ENCODE measurements around the gene GALNT18. TPM values are rescaled to one million over a fixed set of nuclear protein-coding genes. Genes with fewer than 3 reads are reported as not detected.

GALNT18 gene
- total RNA-seq, 1 donor from 2014 or later, result 11.7 TPM

GRCh38 chr11:11236498-11237059, 385.2 kb downstream of the GALNT18 start:
- no peak for DNase-seq (ENCODE audit: extremely low spot score, unreplicated experiment)
- peaks cover 14% of the 10 kb centered on the region for H3K27me3 Mint-ChIP-seq
- H3K27ac Mint-ChIP-seq, result no peak overlapping the region
- TF ChIP-seq CTCF (conservative IDR thresholded peaks at IDR 0.05), result no peak
- no peak overlapping the region for H3K4me3 Mint-ChIP-seq
- H3K36me3 Mint-ChIP-seq, result no peaks in the 10 kb centered on the region
- no peaks in the 10 kb centered on the region for H3K9me3 Mint-ChIP-seq
- H3K4me1 Mint-ChIP-seq (ENCODE audit: unreplicated experiment), result peaks cover 11% of the 10 kb centered on the region

- no peaks in the 10 kb centered on the region for H3K9me3 Mint-ChIP-seq
- DNase-seq (ENCODE audit: extremely low spot score, unreplicated experiment), result no peak
Measured at GRCh38 chr11:11231763-11232162, 390.0 kb downstream of the GALNT18 start.

GRCh38 chr11:11230802-11231562, 390.8 kb downstream of the GALNT18 start:
- peaks cover 2% of the 10 kb centered on the region for H3K4me1 Mint-ChIP-seq (ENCODE audit: unreplicated experiment)
- peaks cover 22% of the 10 kb centered on the region for H3K27me3 Mint-ChIP-seq
- no peaks in the 10 kb centered on the region for H3K9me3 Mint-ChIP-seq
- no peak overlapping the region for H3K27ac Mint-ChIP-seq
- no peak for DNase-seq (ENCODE audit: extremely low spot score, unreplicated experiment)
- TF ChIP-seq CTCF (conservative IDR thresholded peaks at IDR 0.05), result peak; percentile 60
- no peak overlapping the region for H3K4me3 Mint-ChIP-seq
- no peaks in the 10 kb centered on the region for H3K36me3 Mint-ChIP-seq

More at GRCh38 chr11:11231763-11232162, 390.0 kb downstream of the GALNT18 start:
- TF ChIP-seq CTCF (conservative IDR thresholded peaks at IDR 0.05), result no peak
- Mint-ChIP-seq H3K27ac (no peak overlapping the region), H3K36me3 (no peaks in the 10 kb centered on the region), H3K4me3 (no peak overlapping the region), H3K27me3 (peaks cover 22% of the 10 kb centered on the region), H3K4me1 (ENCODE audit: unreplicated experiment) (peaks cover 6% of the 10 kb centered on the region)

GRCh38 chr11:11230087-11230486, 391.7 kb downstream of the GALNT18 start:
- H3K36me3 Mint-ChIP-seq, result no peaks in the 10 kb centered on the region
- no peak overlapping the region for H3K4me3 Mint-ChIP-seq
- no peaks in the 10 kb centered on the region for H3K9me3 Mint-ChIP-seq
- no peak overlapping the region for H3K27ac Mint-ChIP-seq
- DNase-seq (ENCODE audit: extremely low spot score, unreplicated experiment), result no peak
- H3K4me1 Mint-ChIP-seq (ENCODE audit: unreplicated experiment), result no peaks in the 10 kb centered on the region
- peaks cover 22% of the 10 kb centered on the region for H3K27me3 Mint-ChIP-seq
- no peak for TF ChIP-seq CTCF (conservative IDR thresholded peaks at IDR 0.05)

GRCh38 chr11:11229647-11230046, 392.2 kb downstream of the GALNT18 start:
- no peaks in the 10 kb centered on the region for H3K4me1 Mint-ChIP-seq (ENCODE audit: unreplicated experiment)
- no peak overlapping the region for H3K4me3 Mint-ChIP-seq
- no peak for TF ChIP-seq CTCF (conservative IDR thresholded peaks at IDR 0.05)
- H3K27me3 Mint-ChIP-seq, result peaks cover 22% of the 10 kb centered on the region
- no peak overlapping the region for H3K27ac Mint-ChIP-seq
- H3K9me3 Mint-ChIP-seq, result no peaks in the 10 kb centered on the region
- no peaks in the 10 kb centered on the region for H3K36me3 Mint-ChIP-seq
- no peak for DNase-seq (ENCODE audit: extremely low spot score, unreplicated experiment)

Data from type B pancreatic cell (in vitro differentiated cells).